Ovary (tissue), 3 donors: Measurements from ENCODE around the gene MBD5.

Experiments used
- CTCF ChIP-seq, 3 donors: fragments of 450-650 bp in 2 of 3; fragments of 200-600 bp in 1 of 3; IDR thresholded peaks; one replicate each; pipeline versions ENCODE4 v1.5.1 to v1.8.0; 2016 to 2022; ENCODE audit warnings: antibody characterized with exemption in 3 of 3, mild to moderate bottlenecking in 1 of 3
- POLR2A ChIP-seq: fragments of 450-650 bp; IDR thresholded peaks from one replicate; pipeline ENCODE4 v1.6.1; 2017; ENCODE audit warnings: antibody characterized with exemption, mild to moderate bottlenecking, moderate library complexity
- donor health status: DM: no; HTN: no; CAD: no.

- TF ChIP-seq CTCF (IDR thresholded peaks at IDR 0.05) (no peak), POLR2A (no peak)
Observed at GRCh38 chr2:148560496-148560895, 539.6 kb downstream of the MBD5 start.
